NB4 (cell line): Measurements from ENCODE around the gene DDX51.

Experiments
- CTCF ChIP-seq: IDR thresholded peaks from one replicate; pipeline ENCODE4 v1.5.1; 2012; ENCODE audit warnings: low read depth, low read length
- POLR2A ChIP-seq: IDR thresholded peaks from 2 replicates; pipeline ENCODE4 v1.6.1; 2011; ENCODE audit warnings: mild to moderate bottlenecking; ENCODE audit not compliant: insufficient read length; ENCODE audit errors: extremely low read depth
- TF ChIP-seq, protein P1 (sequence below): IDR thresholded peaks from 2 replicates; pipeline ENCODE4 v1.6.1; 2011; ENCODE audit warnings: low read depth, low read length

DNA sequence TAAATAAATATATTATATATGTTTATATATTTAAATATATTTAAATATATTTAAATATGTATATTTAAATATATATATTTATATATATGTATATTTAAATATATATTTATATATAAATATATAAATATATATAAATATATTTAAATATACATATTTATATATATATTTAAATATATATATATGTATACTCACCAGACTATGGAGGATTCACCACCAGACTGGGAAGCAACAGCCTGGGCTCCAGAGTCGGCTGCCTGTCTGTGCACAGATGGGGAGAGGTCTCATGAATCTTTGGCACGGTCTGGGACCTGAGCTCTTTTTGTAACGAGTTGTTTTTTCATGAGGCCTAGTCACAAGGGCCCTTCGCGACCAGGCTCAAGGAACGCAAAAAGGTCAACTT lies 21.5 kb upstream of the DDX51 start:
- TF ChIP-seq CTCF (no peak), POLR2A (no peak)
- TF ChIP-seq, protein P1, sequence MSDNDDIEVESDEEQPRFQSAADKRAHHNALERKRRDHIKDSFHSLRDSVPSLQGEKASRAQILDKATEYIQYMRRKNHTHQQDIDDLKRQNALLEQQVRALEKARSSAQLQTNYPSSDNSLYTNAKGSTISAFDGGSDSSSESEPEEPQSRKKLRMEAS: no peak
